GM18508 (cell line): ENCODE results near the gene ADARB2.

ENCODE experiments used
- ATAC-seq: cut with Tn5 transposase; IDR thresholded peaks from one replicate; pipeline ENCODE4 v1.9.1; 2021; ENCODE audit warnings: moderate number of reproducible peaks; ENCODE audit not compliant: insufficient read depth, unreplicated experiment

ADARB2 gene

GRCh38 chr10:1316121-1316808 lies 421.1 kb downstream of the ADARB2 start:
- ATAC-seq: no peak

- no peak for ATAC-seq
These were observed 422.1 kb downstream of the ADARB2 start for GRCh38 chr10:1315178-1315577.

GRCh38 chr10:1311726-1312125 lies 425.6 kb downstream of the ADARB2 start:
- ATAC-seq: no peak

GRCh38 chr10:1310271-1310789 lies 427.0 kb downstream of the ADARB2 start:
- ATAC-seq: no peak

- ATAC-seq: no peak
These were observed 427.6 kb downstream of the ADARB2 start for GRCh38 chr10:1309617-1310270.

- ATAC-seq: no peak
These were observed 428.2 kb downstream of the ADARB2 start for GRCh38 chr10:1308962-1309616.

GRCh38 chr10:1308173-1308961 lies 429.0 kb downstream of the ADARB2 start:
- no peak for ATAC-seq

- ATAC-seq: no peak
These were observed 436.2 kb downstream of the ADARB2 start for GRCh38 chr10:1301143-1301542.

- ATAC-seq: no peak
These were observed 437.1 kb downstream of the ADARB2 start for GRCh38 chr10:1300218-1300617.

GRCh38 chr10:1299041-1299726 lies 438.1 kb downstream of the ADARB2 start:
- no peak for ATAC-seq

GRCh38 chr10:1297566-1298301 lies 439.6 kb downstream of the ADARB2 start:
- no peak for ATAC-seq

GRCh38 chr10:1295756-1296480 lies 441.4 kb downstream of the ADARB2 start:
- ATAC-seq: no peak

GRCh38 chr10:1294748-1295147 lies 442.6 kb downstream of the ADARB2 start:
- no peak for ATAC-seq

- ATAC-seq: no peak
These were observed 443.5 kb downstream of the ADARB2 start for GRCh38 chr10:1293636-1294435.

- no peak for ATAC-seq
These were observed 444.2 kb downstream of the ADARB2 start for GRCh38 chr10:1293157-1293556.

- ATAC-seq: no peak
These were observed 444.7 kb downstream of the ADARB2 start for GRCh38 chr10:1292611-1293031.

GRCh38 chr10:1291178-1292090 lies 445.9 kb downstream of the ADARB2 start:
- no peak for ATAC-seq
